ENCODE results near the gene INVS. TPM values are rescaled to one million over a fixed set of nuclear protein-coding genes. Genes with fewer than 3 reads are reported as not detected.

INVS gene
- total RNA-seq, 1 experiment from 2014 or later = 21.1 TPM

DNA sequence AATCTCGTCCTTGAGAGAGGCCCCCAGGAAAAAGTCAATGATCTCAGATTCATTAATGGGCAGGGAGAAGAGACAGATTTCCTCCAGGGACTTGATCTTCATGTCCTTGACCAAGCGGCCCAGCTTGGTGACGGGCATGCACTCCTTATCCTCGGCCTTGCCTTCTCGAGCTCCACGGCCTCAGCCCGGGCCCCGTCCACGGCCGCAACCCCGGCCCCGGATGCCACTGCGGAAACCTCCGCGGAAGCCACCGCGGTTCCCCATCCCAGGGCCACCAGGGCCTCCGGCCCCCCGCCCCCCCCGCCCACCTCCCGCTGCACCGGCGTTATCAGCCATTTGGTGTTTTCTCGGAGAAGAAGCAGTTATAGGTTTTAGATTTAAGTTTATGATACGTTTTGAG, 18.3 kb downstream of the INVS start:
- TF ChIP-seq TCF7L2 (IDR thresholded peaks at IDR 0.05; ENCODE audit: borderline replicate concordance, extremely low read depth, insufficient read depth, insufficient read length) (no peak), RAD21 (IDR thresholded peaks at IDR 0.05; ENCODE audit: low read depth) (no peak), SP1 (IDR thresholded peaks at IDR 0.05; ENCODE audit: low read depth) (no peak), ZFX (IDR thresholded peaks at IDR 0.05) (no peak), ELF1 (IDR thresholded peaks at IDR 0.05; ENCODE audit: borderline replicate concordance, low read depth) (no peak), CBX3 (IDR thresholded peaks at IDR 0.05; ENCODE audit: low read depth) (no peak), YY1 (IDR thresholded peaks at IDR 0.05; ENCODE audit: extremely low read depth, insufficient replicate concordance, low read depth, low read length) (no peak), CEBPB (IDR thresholded peaks at IDR 0.05; ENCODE audit: low read depth) (no peak), ZNF274 (IDR thresholded peaks at IDR 0.05; ENCODE audit: low read depth, low read length) (no peak), EZH2phosphoT487 (IDR thresholded peaks at IDR 0.05; ENCODE audit: borderline replicate concordance) (no peak), POLR2AphosphoS5 (IDR thresholded peaks at IDR 0.05; ENCODE audit: low read depth, low read length) (no peak), SRF (IDR thresholded peaks at IDR 0.05; ENCODE audit: low read depth) (no peak), FOSL1 (IDR thresholded peaks at IDR 0.05; ENCODE audit: low read depth) (no peak), POLR2A (IDR thresholded peaks at IDR 0.05; ENCODE audit: borderline replicate concordance, extremely low read depth, insufficient read depth, insufficient read length) (no peak)
- TF ChIP-seq, protein P1, sequence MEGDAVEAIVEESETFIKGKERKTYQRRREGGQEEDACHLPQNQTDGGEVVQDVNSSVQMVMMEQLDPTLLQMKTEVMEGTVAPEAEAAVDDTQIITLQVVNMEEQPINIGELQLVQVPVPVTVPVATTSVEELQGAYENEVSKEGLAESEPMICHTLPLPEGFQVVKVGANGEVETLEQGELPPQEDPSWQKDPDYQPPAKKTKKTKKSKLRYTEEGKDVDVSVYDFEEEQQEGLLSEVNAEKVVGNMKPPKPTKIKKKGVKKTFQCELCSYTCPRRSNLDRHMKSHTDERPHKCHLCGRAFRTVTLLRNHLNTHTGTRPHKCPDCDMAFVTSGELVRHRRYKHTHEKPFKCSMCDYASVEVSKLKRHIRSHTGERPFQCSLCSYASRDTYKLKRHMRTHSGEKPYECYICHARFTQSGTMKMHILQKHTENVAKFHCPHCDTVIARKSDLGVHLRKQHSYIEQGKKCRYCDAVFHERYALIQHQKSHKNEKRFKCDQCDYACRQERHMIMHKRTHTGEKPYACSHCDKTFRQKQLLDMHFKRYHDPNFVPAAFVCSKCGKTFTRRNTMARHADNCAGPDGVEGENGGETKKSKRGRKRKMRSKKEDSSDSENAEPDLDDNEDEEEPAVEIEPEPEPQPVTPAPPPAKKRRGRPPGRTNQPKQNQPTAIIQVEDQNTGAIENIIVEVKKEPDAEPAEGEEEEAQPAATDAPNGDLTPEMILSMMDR (IDR thresholded peaks at IDR 0.05 in 2 of 3, conservative IDR thresholded peaks at IDR 0.05 in 1 of 3; ENCODE audit: borderline replicate concordance in 1 of 3, insufficient read depth in 1 of 3, low read depth in 2 of 3, low read length in 2 of 3) = no peak
- TF ChIP-seq, protein P2, sequence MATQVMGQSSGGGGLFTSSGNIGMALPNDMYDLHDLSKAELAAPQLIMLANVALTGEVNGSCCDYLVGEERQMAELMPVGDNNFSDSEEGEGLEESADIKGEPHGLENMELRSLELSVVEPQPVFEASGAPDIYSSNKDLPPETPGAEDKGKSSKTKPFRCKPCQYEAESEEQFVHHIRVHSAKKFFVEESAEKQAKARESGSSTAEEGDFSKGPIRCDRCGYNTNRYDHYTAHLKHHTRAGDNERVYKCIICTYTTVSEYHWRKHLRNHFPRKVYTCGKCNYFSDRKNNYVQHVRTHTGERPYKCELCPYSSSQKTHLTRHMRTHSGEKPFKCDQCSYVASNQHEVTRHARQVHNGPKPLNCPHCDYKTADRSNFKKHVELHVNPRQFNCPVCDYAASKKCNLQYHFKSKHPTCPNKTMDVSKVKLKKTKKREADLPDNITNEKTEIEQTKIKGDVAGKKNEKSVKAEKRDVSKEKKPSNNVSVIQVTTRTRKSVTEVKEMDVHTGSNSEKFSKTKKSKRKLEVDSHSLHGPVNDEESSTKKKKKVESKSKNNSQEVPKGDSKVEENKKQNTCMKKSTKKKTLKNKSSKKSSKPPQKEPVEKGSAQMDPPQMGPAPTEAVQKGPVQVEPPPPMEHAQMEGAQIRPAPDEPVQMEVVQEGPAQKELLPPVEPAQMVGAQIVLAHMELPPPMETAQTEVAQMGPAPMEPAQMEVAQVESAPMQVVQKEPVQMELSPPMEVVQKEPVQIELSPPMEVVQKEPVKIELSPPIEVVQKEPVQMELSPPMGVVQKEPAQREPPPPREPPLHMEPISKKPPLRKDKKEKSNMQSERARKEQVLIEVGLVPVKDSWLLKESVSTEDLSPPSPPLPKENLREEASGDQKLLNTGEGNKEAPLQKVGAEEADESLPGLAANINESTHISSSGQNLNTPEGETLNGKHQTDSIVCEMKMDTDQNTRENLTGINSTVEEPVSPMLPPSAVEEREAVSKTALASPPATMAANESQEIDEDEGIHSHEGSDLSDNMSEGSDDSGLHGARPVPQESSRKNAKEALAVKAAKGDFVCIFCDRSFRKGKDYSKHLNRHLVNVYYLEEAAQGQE (IDR thresholded peaks at IDR 0.05; ENCODE audit: low read depth) = no peak
- TF ChIP-seq, protein P3, sequence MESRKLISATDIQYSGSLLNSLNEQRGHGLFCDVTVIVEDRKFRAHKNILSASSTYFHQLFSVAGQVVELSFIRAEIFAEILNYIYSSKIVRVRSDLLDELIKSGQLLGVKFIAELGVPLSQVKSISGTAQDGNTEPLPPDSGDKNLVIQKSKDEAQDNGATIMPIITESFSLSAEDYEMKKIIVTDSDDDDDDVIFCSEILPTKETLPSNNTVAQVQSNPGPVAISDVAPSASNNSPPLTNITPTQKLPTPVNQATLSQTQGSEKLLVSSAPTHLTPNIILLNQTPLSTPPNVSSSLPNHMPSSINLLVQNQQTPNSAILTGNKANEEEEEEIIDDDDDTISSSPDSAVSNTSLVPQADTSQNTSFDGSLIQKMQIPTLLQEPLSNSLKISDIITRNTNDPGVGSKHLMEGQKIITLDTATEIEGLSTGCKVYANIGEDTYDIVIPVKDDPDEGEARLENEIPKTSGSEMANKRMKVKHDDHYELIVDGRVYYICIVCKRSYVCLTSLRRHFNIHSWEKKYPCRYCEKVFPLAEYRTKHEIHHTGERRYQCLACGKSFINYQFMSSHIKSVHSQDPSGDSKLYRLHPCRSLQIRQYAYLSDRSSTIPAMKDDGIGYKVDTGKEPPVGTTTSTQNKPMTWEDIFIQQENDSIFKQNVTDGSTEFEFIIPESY (IDR thresholded peaks at IDR 0.05; ENCODE audit: extremely low read depth, insufficient replicate concordance, low read length) = no peak
- TF ChIP-seq, protein P4, sequence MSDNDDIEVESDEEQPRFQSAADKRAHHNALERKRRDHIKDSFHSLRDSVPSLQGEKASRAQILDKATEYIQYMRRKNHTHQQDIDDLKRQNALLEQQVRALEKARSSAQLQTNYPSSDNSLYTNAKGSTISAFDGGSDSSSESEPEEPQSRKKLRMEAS (IDR thresholded peaks at IDR 0.05) = no peak
- TF ChIP-seq, protein P5, sequence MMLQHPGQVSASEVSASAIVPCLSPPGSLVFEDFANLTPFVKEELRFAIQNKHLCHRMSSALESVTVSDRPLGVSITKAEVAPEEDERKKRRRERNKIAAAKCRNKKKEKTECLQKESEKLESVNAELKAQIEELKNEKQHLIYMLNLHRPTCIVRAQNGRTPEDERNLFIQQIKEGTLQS (IDR thresholded peaks at IDR 0.05) = no peak
- POLR2A ChIA-PET = no interaction called here

More for the DNA sequence above, 18.3 kb downstream of the INVS start:
- Histone ChIP-seq H4K20me1 (ENCODE audit: insufficient read depth) (no peaks in the 10 kb centered on the region), H3K4me1 (ENCODE audit: control insufficient read depth in 1 of 2, insufficient read depth in 2 of 2, low read length in 2 of 2) (no peaks in the 10 kb centered on the region), H3K27ac (ENCODE audit: low read depth, low read length) (no peak overlapping the region), H3K9me2 (ENCODE audit: insufficient read depth) (no peaks in the 10 kb centered on the region), H3K36me3 (ENCODE audit: control insufficient read depth in 1 of 2, insufficient read depth in 2 of 2, low read length in 2 of 2) (peaks cover 0 to 4% of the 10 kb centered on the region in 2 experiments; a peak in 1 of 4 replicates), H3K79me2 (ENCODE audit: insufficient read depth, low read length) (peaks cover 5% of the 10 kb centered on the region), H3K9ac (ENCODE audit: low read length) (no peak overlapping the region), H2AFZ (ENCODE audit: low read depth, low read length, poor library complexity, severe bottlenecking) (no peak overlapping the region), H3K4me3 (replicated peaks in 1 of 2; ENCODE audit: low read depth in 1 of 2, low read length in 2 of 2) (no peak overlapping the region), H3K27me3 (ENCODE audit: insufficient read depth, low read length) (no peaks in the 10 kb centered on the region), H3K4me2 (ENCODE audit: low read length) (no peak overlapping the region), H3K9me3 (ENCODE audit: control insufficient read depth in 1 of 2, insufficient read depth in 1 of 2, low read depth in 1 of 2, low read length in 2 of 2) (0 out of 4 replicates have a peak, but pooled peaks cover 0 to 2% of the 10 kb centered on the region in 2 experiments)
- ChIA-PET CTCF (no interaction called here), RAD21 (ENCODE audit: low non-redundant PET in 1 of 2, low total read pairs in 2 of 2, uncharacterized antibody in 2 of 2, unreplicated experiment in 2 of 2) (no interaction called here)
- BruUV-seq (replicated peaks) = no TSS peak
- intact Hi-C loops (cut with micrococcal nuclease) = no loop called here
- DNase-seq (ENCODE audit: low read depth, low spot score) = no peak
- no peak for ATAC-seq

All from HCT116 (cell line).